AG09309 (cell line): ENCODE measurements around the gene SMIM8.
A peak's percentile ranks its signal among the peaks of the same experiment; 100 is the strongest.

Experiments
- DNase-seq: peaks from one replicate; pipeline ENCODE4 v3.0.0-alpha.2; 2010; ENCODE audit warnings: low read depth
- H3K4me3 ChIP-seq: 2 replicates; pipeline ENCODE4 v1.5.1; 2011; ENCODE audit warnings: mild to moderate bottlenecking, low read depth, low read length, moderate library complexity; ENCODE audit not compliant: control insufficient read depth
- TF ChIP-seq, protein P1 (sequence below): IDR thresholded peaks from 2 replicates; pipeline ENCODE4 v1.5.1; 2011; ENCODE audit warnings: mild to moderate bottlenecking, low read depth, low read length, inconsistent platforms; ENCODE audit not compliant: insufficient read depth, control insufficient read depth; ENCODE audit errors: missing control alignments

Gene SMIM8

GRCh38 chr6:87376643-87377042 lies 54.3 kb downstream of the SMIM8 start:
- DNase-seq: no peak
- H3K4me3 ChIP-seq: no peak overlapping the region
- TF ChIP-seq, protein P1, sequence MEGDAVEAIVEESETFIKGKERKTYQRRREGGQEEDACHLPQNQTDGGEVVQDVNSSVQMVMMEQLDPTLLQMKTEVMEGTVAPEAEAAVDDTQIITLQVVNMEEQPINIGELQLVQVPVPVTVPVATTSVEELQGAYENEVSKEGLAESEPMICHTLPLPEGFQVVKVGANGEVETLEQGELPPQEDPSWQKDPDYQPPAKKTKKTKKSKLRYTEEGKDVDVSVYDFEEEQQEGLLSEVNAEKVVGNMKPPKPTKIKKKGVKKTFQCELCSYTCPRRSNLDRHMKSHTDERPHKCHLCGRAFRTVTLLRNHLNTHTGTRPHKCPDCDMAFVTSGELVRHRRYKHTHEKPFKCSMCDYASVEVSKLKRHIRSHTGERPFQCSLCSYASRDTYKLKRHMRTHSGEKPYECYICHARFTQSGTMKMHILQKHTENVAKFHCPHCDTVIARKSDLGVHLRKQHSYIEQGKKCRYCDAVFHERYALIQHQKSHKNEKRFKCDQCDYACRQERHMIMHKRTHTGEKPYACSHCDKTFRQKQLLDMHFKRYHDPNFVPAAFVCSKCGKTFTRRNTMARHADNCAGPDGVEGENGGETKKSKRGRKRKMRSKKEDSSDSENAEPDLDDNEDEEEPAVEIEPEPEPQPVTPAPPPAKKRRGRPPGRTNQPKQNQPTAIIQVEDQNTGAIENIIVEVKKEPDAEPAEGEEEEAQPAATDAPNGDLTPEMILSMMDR: no peak

GRCh38 chr6:87378947-87379346 lies 56.6 kb downstream of the SMIM8 start:
- no peak overlapping the region for H3K4me3 ChIP-seq
- TF ChIP-seq, protein P1: no peak
- DNase-seq: no peak

DNA sequence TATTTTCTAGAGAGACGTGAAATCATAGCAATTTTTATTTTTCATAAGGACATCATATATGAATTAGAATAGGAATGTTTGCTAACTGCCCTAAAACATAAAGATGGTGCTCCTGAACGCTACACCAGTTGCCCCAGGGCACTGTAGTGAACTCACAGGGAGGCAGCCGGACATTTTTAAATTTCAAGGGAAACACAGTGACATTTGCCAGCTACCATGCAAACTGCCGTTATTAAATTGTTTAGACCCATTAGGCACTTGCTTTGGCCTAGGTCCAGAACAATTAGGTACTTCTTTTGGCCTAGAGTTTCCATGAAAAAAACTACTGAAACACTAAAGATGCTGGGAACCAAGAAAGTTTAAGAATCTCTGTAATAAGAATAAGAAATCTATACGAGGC lies 60.5 kb downstream of the SMIM8 start:
- no peak overlapping the region for H3K4me3 ChIP-seq
- DNase-seq: no peak
- TF ChIP-seq, protein P1: no peak

DNA sequence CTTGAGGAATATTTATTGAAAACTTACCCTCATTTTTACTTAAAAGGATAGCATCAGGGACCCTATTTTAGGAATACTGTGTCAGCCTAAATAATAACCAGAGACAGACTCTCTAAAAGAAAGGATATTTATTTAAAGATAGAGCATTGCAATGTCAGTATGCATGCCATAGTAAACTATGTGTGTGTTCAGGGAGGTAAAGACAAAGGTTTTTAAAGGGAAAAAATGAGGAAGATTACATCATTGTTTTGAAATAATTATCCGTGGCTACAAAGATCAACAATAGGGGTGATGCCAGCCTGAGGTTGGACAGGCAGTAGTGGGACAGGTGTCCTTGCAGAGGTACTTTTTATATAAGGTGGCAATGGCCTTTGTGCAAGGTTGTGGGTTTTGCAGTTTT lies 61.6 kb downstream of the SMIM8 start:
- TF ChIP-seq, protein P1: no peak
- DNase-seq: no peak
- H3K4me3 ChIP-seq: no peak overlapping the region

- no peak overlapping the region for H3K4me3 ChIP-seq
- TF ChIP-seq, protein P1: no peak
- DNase-seq: no peak
Measured at GRCh38 chr6:87384449-87384848, 62.1 kb downstream of the SMIM8 start.

- TF ChIP-seq, protein P1: peak; percentile 58
- no peak overlapping the region for H3K4me3 ChIP-seq
- DNase-seq: no peak
Measured at GRCh38 chr6:87391334-87391733, 68.9 kb downstream of the SMIM8 start.
